H1 (cell line): ENCODE results near the gene UBE2V1. TPM values are rescaled to one million over a fixed set of nuclear protein-coding genes. Genes with fewer than 3 reads are reported as not detected.

Experiments
- polyA plus RNA-seq, 7 experiments: library from polyadenylated mRNA; depleted of rRNA in 3 of 7; stranded (reverse) in 5 of 7; unstranded in 2 of 7; fragments of >200 nt in 5 of 7; fragments of 200-250 nt in 2 of 7; gene quantifications; 1 replicate in 5 of 7; 2 replicates in 1 of 7; 4 replicates in 1 of 7; pipeline versions ENCODE4 v1.2.1 to v1.2.3, GENCODE V29; 2011 to 2013; ENCODE audit warnings: missing spikeins in 2 of 7, mixed read lengths in 2 of 7
- total RNA-seq: library from RNA; stranded (reverse); fragmentation: NEBNext Ultra II Directional; extraction: Animal tissue kit (Norgen Biotek cat#: 25700); gene quantifications from 2 replicates; pipeline ENCODE4 v1.2.1, GENCODE V29; 2021
- TF ChIP-seq, protein P1 (sequence below), 3 experiments: IDR thresholded peaks; 1 replicate in 2 of 3; 2 replicates in 1 of 3; pipeline versions ENCODE4 v1.5.1 to v1.6.1; 2011; ENCODE audit warnings: low read length in 3 of 3, mild to moderate bottlenecking in 3 of 3, inconsistent platforms in 2 of 3, low read depth in 1 of 3, moderate library complexity in 1 of 3; ENCODE audit not compliant: insufficient read depth in 1 of 3; ENCODE audit errors: control extremely low read depth in 1 of 3

Gene UBE2V1
- total and polyA plus RNA-seq, 2 of the 8 experiments (the other 6 are each of a cell fraction or from before 2014, with no cell fraction given) = 141 to 184 TPM

DNA sequence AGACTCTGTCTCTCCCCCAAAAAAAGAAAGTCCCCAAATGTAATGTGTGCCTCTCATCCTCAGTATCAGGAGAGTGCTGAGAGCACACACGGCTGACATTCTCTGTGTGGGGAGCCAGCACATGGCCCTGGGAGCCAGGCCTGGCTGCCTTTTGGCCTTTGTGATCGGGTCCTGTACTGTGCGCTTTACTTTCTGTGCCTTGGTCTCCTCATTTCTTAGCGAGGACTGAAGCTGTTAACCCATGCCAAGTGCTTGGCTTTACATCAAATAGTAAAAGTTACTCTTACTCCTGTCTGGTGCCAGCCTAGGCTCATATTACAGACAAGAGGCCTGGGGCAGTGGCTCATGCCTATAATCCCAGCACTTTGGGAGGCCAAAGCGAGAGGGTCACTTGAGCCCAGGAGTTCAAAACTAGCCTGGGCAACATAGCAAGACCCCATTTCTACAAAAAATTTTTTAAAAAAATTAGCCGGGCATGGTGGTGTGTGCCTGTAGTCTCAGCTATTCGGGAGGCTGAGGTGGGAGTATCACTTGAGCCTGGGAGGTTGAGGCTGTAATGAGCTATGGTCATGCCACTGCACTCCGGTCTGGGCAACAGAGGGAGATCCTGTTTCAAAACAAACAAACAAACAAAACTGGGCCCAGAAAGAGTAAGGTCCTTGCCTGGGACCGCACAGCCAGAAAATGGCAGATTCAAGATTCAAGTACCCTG, 79.8 kb downstream of the UBE2V1 start (continued):
- TF ChIP-seq, protein P1, sequence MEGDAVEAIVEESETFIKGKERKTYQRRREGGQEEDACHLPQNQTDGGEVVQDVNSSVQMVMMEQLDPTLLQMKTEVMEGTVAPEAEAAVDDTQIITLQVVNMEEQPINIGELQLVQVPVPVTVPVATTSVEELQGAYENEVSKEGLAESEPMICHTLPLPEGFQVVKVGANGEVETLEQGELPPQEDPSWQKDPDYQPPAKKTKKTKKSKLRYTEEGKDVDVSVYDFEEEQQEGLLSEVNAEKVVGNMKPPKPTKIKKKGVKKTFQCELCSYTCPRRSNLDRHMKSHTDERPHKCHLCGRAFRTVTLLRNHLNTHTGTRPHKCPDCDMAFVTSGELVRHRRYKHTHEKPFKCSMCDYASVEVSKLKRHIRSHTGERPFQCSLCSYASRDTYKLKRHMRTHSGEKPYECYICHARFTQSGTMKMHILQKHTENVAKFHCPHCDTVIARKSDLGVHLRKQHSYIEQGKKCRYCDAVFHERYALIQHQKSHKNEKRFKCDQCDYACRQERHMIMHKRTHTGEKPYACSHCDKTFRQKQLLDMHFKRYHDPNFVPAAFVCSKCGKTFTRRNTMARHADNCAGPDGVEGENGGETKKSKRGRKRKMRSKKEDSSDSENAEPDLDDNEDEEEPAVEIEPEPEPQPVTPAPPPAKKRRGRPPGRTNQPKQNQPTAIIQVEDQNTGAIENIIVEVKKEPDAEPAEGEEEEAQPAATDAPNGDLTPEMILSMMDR (IDR thresholded peaks at IDR 0.05; ENCODE audit: control extremely low read depth in 1 of 3, insufficient read depth in 1 of 3, low read depth in 1 of 3, low read length in 3 of 3) = no peak

Other genes starting within 250 kb of the UBE2V1 start
- gene SPATA2, start 197.6 kb downstream of the UBE2V1 start, total RNA-seq = 11.9 and 13.0 TPM in 2 replicates
- 11.0 and 15.4 TPM in 2 replicates for gene SPATA2, start 197.6 kb downstream of the UBE2V1 start, polyA plus RNA-seq (2011; rRNA removed)
- gene RNF114, start 176.8 kb downstream of the UBE2V1 start, total RNA-seq = 81.7 and 82.0 TPM in 2 replicates
- 89.9 and 158 TPM in 2 replicates for gene RNF114, start 176.8 kb downstream of the UBE2V1 start, polyA plus RNA-seq (2011; rRNA removed)
- 6.5 and 7.7 TPM in 2 replicates for gene SNAI1, start 130.2 kb downstream of the UBE2V1 start, total RNA-seq
- 8.0 and 10.6 TPM in 2 replicates for gene SNAI1, start 130.2 kb downstream of the UBE2V1 start, polyA plus RNA-seq (2011; rRNA removed)
- 28.9 and 33.3 TPM in 2 replicates for gene PEDS1, start 40.6 kb upstream of the UBE2V1 start, total RNA-seq
- gene PEDS1, start 40.6 kb upstream of the UBE2V1 start, polyA plus RNA-seq (2011; rRNA removed) = 75.9 and 82.7 TPM in 2 replicates
- 24.1 and 24.5 TPM in 2 replicates for gene CEBPB, start 77.7 kb upstream of the UBE2V1 start, total RNA-seq
- gene CEBPB, start 77.7 kb upstream of the UBE2V1 start, polyA plus RNA-seq (2011; rRNA removed) = 7.1 and 13.1 TPM in 2 replicates